Liver (tissue), 9 donors: ENCODE results near the gene ZNRF3. TPM values are rescaled to one million over a fixed set of nuclear protein-coding genes. Genes with fewer than 3 reads are reported as not detected.

ENCODE experiments used
- DNase-seq: peaks from one replicate; pipeline ENCODE4 v3.0.0-alpha.2; 2017; ENCODE audit warnings: low spot score
- H3K27ac ChIP-seq, 2 donors: one replicate each; pipeline ENCODE4 v1.7.0; 2013; ENCODE audit warnings: inconsistent platforms in 2 of 2, low read length in 2 of 2, control low read depth in 1 of 2, low read depth in 1 of 2, mild to moderate bottlenecking in 1 of 2
- H3K27me3 ChIP-seq, 4 donors: one replicate each; pipeline versions ENCODE4 v1.6.1 to v1.7.0; 2013; ENCODE audit warnings: low read length in 3 of 4, inconsistent platforms in 1 of 4, mild to moderate bottlenecking in 1 of 4, moderate library complexity in 1 of 4; ENCODE audit not compliant: control insufficient read depth in 4 of 4, insufficient read depth in 4 of 4
- H3K36me3 ChIP-seq, 4 donors: one replicate each; pipeline versions ENCODE4 v1.6.1 to v1.7.0; 2013; ENCODE audit warnings: low read length in 3 of 4, mild to moderate bottlenecking in 3 of 4, low read depth in 1 of 4, moderate library complexity in 1 of 4; ENCODE audit not compliant: control insufficient read depth in 4 of 4, insufficient read depth in 3 of 4
- H3K4me1 ChIP-seq, 4 donors: one replicate each; pipeline versions ENCODE4 v1.6.1 to v1.7.0; 2013; ENCODE audit warnings: low read length in 3 of 4, mild to moderate bottlenecking in 3 of 4, moderate library complexity in 1 of 4; ENCODE audit not compliant: control insufficient read depth in 4 of 4, insufficient read depth in 4 of 4
- H3K4me3 ChIP-seq, 3 donors: one replicate each; pipeline versions ENCODE4 v1.6.1 to v1.7.0; 2013; ENCODE audit warnings: low read length in 3 of 3, control low read depth in 1 of 3, low read depth in 1 of 3, mild to moderate bottlenecking in 1 of 3
- H3K9ac ChIP-seq, 2 donors: one replicate each; pipeline ENCODE4 v1.7.0; 2013; ENCODE audit warnings: low read length in 2 of 2, mild to moderate bottlenecking in 2 of 2, moderate library complexity in 2 of 2, control low read depth in 1 of 2, low read depth in 1 of 2
- H3K9me3 ChIP-seq, 4 donors: one replicate each; pipeline versions ENCODE4 v1.6.1 to v1.7.0; 2013; ENCODE audit warnings: low read length in 3 of 4; ENCODE audit not compliant: control insufficient read depth in 4 of 4
- CTCF ChIP-seq: fragments of 150-350 bp; IDR thresholded peaks from 2 replicates; pipeline ENCODE4 v1.5.1; 2017; ENCODE audit warnings: improper control_type of control experiment, low read depth, low read length; ENCODE audit not compliant: missing input control
- EGR1 ChIP-seq, 2 donors: IDR thresholded peaks; 2 replicates each; pipeline ENCODE4 v1.6.1; 2016 to 2018; ENCODE audit warnings: antibody characterized with exemption in 2 of 2, low read depth in 2 of 2
- FOXA1 ChIP-seq: IDR thresholded peaks from 2 replicates; pipeline ENCODE4 v1.6.1; 2016; ENCODE audit warnings: antibody characterized with exemption
- FOXA2 ChIP-seq: IDR thresholded peaks from 2 replicates; pipeline ENCODE4 v1.6.1; 2016; ENCODE audit warnings: antibody characterized with exemption
- GABPA ChIP-seq, 2 donors: IDR thresholded peaks in 1 of 2; conservative IDR thresholded peaks in 1 of 2; 2 replicates each; pipeline ENCODE4 v1.6.1; 2016; ENCODE audit warnings: antibody characterized with exemption in 2 of 2, mild to moderate bottlenecking in 1 of 2, moderate library complexity in 1 of 2
- HNF4A ChIP-seq, 2 donors: conservative IDR thresholded peaks; 2 replicates each; pipeline ENCODE4 v1.6.1; 2016; ENCODE audit warnings: antibody characterized with exemption in 2 of 2, mild to moderate bottlenecking in 2 of 2
- HNF4G ChIP-seq: IDR thresholded peaks from 2 replicates; pipeline ENCODE4 v1.6.1; 2016; ENCODE audit warnings: antibody characterized with exemption
- JUND ChIP-seq, 2 donors: IDR thresholded peaks; 2 replicates each; pipeline ENCODE4 v1.6.1; 2016; ENCODE audit warnings: antibody characterized with exemption in 2 of 2
- NR2F2 ChIP-seq: IDR thresholded peaks from 2 replicates; pipeline ENCODE4 v1.6.1; 2016; ENCODE audit warnings: antibody characterized with exemption
- RAD21 ChIP-seq, 2 donors: IDR thresholded peaks; 2 replicates each; pipeline ENCODE4 v1.6.1; 2016; ENCODE audit warnings: antibody characterized with exemption in 2 of 2, mild to moderate bottlenecking in 2 of 2
- SP1 ChIP-seq: IDR thresholded peaks from 2 replicates; pipeline ENCODE4 v1.6.1; 2018; ENCODE audit warnings: antibody characterized with exemption, mild to moderate bottlenecking
- TAF1 ChIP-seq: conservative IDR thresholded peaks from 2 replicates; pipeline ENCODE4 v1.6.1; 2016; ENCODE audit warnings: antibody characterized with exemption, mild to moderate bottlenecking
- YY1 ChIP-seq: IDR thresholded peaks from 2 replicates; pipeline ENCODE4 v1.6.1; 2016; ENCODE audit warnings: antibody characterized with exemption, mild to moderate bottlenecking
- ZBTB33 ChIP-seq: IDR thresholded peaks from 2 replicates; pipeline ENCODE4 v1.6.1; 2016; ENCODE audit warnings: antibody characterized with exemption
- WGBS: extraction: QIAGEN DNeasy Blood & Tissue Kit; methylation state at CpG from one replicate; pipeline ENCODE4 v1.1.7; 2013; 5-methylcytosine and 5-hydroxymethylcytosine counted together
- polyA plus RNA-seq, 2 donors: library from polyadenylated mRNA; stranded (reverse) in 1 of 2; unstranded in 1 of 2; fragments of 200-250 nt in 1 of 2; fragments of >200 nt in 1 of 2; fragmentation: Nextera tagmentation in 1 of 2; extraction: Ambion mirVana in 1 of 2; gene quantifications; one replicate each; pipeline versions ENCODE4 v1.2.1 to v1.2.3, GENCODE V29; 2013 to 2015
- total RNA-seq, 2 donors: library from RNA; depleted of rRNA; stranded (reverse); fragments of >200 nt; gene quantifications; one replicate each; pipeline ENCODE4 v1.2.3, GENCODE V29; 2014
- TF ChIP-seq, protein P1 (sequence below): IDR thresholded peaks from 2 replicates; pipeline ENCODE4 v1.6.1; 2016; ENCODE audit warnings: antibody characterized with exemption
- TF ChIP-seq, protein P2 (sequence below): IDR thresholded peaks from 2 replicates; pipeline ENCODE4 v1.6.1; 2016; ENCODE audit warnings: antibody characterized with exemption
- TF ChIP-seq, protein P3 (sequence below): IDR thresholded peaks from 2 replicates; pipeline ENCODE4 v1.6.1; 2016; ENCODE audit warnings: antibody characterized with exemption, mild to moderate bottlenecking
- donor health status: healthy.
- donor health status: healthy.
- donor health status: healthy.
- donor health status: healthy.
- donor health status: healthy.

The ZNRF3 gene
- total and polyA plus RNA-seq, 4 donors = 2.2 to 5.9 (median 4.7) TPM

- no peak for TF ChIP-seq RAD21 (IDR thresholded peaks at IDR 0.05)
Measured at GRCh38 chr22:29003552-29003951, 120.2 kb downstream of the ZNRF3 start (continued).

GRCh38 chr22:29003975-29004646 is 120.7 kb downstream of the ZNRF3 start:
- no peak overlapping the region for H3K9ac ChIP-seq
- H3K27me3 ChIP-seq = no peaks in the 10 kb centered on the region
- no peaks in the 10 kb centered on the region for H3K36me3 ChIP-seq
- H3K27ac ChIP-seq = peak overlapping the region in 1 of 2 donors; percentile 41
- no peak for DNase-seq
- H3K4me3 ChIP-seq = no peak overlapping the region
- 67% methylated on average over 9 of the region's 9 CpGs for WGBS
- peaks cover 2 to 17% (median 14%) of the 10 kb centered on the region in 4 donors for H3K4me1 ChIP-seq
- TF ChIP-seq YY1 (no peak), CTCF (no peak), GABPA (IDR thresholded peaks at IDR 0.05 in 1 of 2, conservative IDR thresholded peaks at IDR 0.05 in 1 of 2) (no peak), ZBTB33 (no peak), JUND (IDR thresholded peaks at IDR 0.05) (no peak), NR2F2 (no peak), FOXA1 (no peak), TAF1 (no peak), SP1 (no peak), RAD21 (IDR thresholded peaks at IDR 0.05) (no peak), HNF4G (no peak), HNF4A (conservative IDR thresholded peaks at IDR 0.05) (no peak), EGR1 (IDR thresholded peaks at IDR 0.05; ENCODE audit: low read depth in 2 of 2) (no peak), FOXA2 (no peak)
- TF ChIP-seq, protein P1, sequence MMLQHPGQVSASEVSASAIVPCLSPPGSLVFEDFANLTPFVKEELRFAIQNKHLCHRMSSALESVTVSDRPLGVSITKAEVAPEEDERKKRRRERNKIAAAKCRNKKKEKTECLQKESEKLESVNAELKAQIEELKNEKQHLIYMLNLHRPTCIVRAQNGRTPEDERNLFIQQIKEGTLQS = no peak
- TF ChIP-seq, protein P2, sequence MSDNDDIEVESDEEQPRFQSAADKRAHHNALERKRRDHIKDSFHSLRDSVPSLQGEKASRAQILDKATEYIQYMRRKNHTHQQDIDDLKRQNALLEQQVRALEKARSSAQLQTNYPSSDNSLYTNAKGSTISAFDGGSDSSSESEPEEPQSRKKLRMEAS = no peak
- TF ChIP-seq, protein P3, sequence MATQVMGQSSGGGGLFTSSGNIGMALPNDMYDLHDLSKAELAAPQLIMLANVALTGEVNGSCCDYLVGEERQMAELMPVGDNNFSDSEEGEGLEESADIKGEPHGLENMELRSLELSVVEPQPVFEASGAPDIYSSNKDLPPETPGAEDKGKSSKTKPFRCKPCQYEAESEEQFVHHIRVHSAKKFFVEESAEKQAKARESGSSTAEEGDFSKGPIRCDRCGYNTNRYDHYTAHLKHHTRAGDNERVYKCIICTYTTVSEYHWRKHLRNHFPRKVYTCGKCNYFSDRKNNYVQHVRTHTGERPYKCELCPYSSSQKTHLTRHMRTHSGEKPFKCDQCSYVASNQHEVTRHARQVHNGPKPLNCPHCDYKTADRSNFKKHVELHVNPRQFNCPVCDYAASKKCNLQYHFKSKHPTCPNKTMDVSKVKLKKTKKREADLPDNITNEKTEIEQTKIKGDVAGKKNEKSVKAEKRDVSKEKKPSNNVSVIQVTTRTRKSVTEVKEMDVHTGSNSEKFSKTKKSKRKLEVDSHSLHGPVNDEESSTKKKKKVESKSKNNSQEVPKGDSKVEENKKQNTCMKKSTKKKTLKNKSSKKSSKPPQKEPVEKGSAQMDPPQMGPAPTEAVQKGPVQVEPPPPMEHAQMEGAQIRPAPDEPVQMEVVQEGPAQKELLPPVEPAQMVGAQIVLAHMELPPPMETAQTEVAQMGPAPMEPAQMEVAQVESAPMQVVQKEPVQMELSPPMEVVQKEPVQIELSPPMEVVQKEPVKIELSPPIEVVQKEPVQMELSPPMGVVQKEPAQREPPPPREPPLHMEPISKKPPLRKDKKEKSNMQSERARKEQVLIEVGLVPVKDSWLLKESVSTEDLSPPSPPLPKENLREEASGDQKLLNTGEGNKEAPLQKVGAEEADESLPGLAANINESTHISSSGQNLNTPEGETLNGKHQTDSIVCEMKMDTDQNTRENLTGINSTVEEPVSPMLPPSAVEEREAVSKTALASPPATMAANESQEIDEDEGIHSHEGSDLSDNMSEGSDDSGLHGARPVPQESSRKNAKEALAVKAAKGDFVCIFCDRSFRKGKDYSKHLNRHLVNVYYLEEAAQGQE = no peak
- no peaks in the 10 kb centered on the region for H3K9me3 ChIP-seq
